DMS 273 treated with DMSO at 0.1 percent for 48 hours (cell line): ENCODE data around the gene COL21A1.
"Not testable (repeated sequence)": the region's sequence is repeated elsewhere in the genome, so short reads cannot be mapped to it uniquely, and the experiment has no call there.

ENCODE experiments used
- DNase-seq: peaks from one replicate; lab custom pipeline; 2025; lab: John Stamatoyannopoulos, UW

COL21A1 gene

DNA sequence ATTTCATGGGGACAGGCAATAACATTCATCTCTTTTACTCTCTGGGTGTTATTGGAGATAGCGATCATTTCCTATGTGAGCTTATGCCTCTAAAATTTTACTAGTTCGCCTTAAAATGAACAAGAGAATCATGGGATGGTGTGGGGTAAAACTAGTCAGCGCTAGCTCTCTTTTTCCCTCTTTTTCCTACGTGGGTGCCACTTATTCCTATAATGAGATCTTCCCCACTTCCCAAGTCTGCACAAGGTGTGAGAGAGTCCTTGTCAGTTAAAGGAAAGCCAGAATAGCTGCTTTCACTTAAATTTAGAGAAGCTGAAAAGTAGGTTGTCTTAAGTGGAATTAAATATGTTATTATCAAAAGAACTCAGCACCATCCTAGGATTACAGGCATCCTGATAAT lies 198.8 kb downstream of the COL21A1 start:
- no peak for DNase-seq

DNA sequence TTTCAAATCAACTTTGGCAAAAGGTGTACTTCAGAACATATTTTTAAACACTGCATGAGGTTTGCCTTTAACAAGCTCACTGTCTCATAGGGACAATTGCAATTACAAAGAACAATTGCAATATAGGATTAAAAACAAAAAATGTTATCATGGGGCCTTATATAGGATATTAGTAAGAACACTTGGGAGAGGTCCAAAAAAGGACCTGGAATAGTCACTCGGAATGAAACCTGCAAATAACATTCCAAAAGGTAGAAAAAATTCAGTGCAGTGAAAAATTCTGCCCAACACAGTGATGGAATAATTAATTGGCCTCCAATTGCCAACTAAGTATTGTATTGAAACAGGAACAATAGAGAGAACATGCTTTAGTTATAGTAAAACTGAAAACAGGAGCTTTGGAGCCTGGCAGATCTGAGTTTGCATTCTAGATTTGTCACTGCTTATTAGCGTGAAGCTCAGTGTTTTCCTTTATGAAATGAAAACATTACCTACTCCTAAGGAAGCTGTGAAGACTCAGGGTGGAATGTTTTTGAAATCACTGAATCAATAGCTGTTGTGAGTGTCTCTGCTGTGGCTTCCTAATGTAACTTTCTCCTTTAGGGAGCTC lies 199.3 kb downstream of the COL21A1 start:
- DNase-seq = no peak

DNA sequence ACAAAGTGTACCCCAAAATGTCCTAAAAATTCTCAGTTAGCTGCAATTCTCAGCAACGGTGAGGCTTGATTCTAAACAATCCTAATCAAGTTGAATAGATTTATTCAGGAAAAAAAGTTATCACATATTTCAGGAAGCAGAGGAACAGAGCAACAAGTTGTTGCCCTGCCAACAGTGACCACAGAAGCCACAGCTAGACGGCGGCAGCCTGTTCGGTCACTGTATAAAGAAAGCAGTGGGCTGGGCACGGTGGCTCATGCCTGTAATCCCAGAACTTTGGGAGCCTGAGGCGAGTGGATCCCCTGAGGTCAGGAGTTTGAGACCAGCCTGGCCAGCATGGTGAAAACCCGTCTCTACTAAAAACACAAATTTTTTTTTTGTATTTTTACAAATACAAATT lies 200.8 kb downstream of the COL21A1 start:
- no peak for DNase-seq

- no peak for DNase-seq
These were observed 203.6 kb downstream of the COL21A1 start for GRCh38 chr6:56043761-56044160.

DNA sequence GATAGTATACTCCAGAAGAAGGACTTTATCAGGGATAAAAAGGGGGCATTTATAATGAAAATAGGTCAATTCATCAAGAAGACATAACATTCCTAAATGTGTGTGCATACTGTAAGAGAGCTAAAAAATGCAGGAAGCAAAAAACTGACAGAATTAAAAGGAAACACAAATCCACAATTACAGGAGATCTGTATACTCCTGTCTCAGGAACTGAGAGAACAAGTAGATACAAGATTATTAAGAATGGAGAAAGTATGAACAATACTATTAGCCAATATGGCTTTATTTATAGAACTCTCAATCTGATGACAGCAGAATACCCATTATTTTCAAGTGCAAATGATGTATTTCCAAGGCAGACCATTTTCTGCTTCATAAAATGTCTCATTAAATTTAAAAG lies 204.3 kb downstream of the COL21A1 start:
- DNase-seq = no peak

DNA sequence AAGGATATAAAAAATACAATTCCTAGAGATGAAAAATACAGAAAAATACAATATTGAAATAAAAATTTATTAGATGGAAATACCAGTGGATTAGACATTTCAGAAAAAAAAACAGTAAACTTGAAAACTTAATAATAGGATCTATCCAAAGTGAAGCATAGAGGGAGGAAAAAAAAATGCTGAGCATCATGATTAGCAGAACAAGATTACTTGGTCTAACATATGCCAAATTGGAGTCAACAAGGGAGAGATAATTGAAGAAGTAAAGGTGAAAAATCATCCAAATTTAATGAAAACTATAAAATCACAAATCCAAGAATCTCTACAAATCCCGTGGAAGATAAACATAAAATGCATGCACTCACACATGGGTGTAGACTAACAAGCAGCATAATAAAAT lies 205.8 kb downstream of the COL21A1 start:
- DNase-seq = no peak

DNA sequence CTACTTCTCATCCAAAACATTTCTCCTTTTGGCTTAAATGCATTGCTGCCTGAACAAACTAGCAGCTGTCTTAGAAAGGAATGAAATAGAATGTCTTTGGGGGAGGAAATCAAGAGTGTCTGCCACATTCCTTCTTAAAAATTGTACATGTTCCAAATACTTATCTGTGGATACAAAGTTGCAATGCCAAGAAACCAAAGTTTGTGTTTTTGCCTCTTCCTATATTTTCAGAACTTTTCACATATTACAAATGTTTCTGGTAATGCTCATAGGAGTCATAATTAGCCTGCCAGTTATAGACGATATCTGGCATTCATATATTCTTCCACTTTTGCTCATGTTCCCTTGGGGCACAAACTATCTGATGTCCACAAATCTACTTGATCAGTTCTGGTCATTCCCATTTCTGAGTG lies 206.5 kb downstream of the COL21A1 start:
- no peak for DNase-seq

DNA sequence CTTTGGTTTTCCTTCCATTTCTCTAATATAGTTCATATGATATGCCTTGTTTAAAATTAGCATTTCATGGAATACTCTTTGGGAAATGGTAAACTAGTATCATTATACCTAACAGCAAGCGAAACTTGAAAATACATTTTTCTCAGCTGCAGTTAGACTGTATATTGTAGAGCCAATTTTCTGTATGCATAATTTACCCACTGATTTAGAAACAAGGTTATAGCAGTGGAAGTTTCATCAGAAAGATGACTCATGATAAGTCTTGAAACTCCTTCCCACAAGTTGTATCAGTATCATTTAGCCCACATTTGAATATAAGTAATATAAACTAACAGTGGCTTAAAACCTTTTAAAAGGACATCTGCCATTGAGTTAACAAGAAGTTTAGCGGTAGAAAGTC lies 207.2 kb downstream of the COL21A1 start:
- no peak for DNase-seq

- no peak for DNase-seq
These were observed 208.6 kb downstream of the COL21A1 start for GRCh38 chr6:56038764-56039163.

DNA sequence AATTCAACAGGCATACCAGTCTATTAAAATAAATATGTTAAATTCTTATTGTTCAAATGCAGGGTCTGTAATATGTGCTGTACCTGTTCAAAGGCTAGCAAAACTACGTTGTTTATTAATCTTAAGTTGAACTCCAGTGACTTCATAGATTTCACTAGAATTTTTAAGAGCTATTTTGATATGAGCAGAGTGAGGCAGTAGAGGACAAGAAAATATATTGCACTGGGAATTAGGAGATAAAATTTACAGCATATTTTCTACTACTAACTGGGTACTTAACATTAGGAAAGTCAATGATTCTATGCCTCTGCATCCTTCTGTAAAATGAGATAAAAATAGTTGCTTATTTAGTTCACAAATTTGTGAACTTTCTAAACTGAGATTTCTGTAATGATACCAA lies 209.8 kb downstream of the COL21A1 start:
- DNase-seq = no peak

- no peak for DNase-seq
These were observed 210.3 kb downstream of the COL21A1 start for GRCh38 chr6:56036916-56037600.

DNA sequence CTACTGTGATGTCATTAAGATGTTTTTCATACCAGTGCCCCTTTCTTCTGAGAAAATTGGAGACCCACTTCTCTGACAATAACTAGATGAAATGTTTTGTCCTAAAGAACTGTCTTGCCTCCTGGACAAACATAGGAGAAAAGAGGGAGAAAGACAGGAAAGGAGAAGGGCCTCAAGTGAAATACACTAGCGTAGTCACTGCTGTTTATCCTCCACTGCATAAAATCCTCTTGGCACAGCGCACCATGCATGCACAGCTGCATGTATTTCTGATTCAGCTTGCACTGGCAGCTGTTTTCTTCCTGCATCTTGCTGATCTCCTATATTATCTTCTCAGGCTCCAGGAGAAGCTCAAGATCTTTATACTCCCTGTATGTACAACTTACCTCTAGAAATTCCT lies 214.0 kb downstream of the COL21A1 start:
- DNase-seq = no peak

- no peak for DNase-seq
These were observed 214.6 kb downstream of the COL21A1 start for GRCh38 chr6:56032715-56033260.

DNA sequence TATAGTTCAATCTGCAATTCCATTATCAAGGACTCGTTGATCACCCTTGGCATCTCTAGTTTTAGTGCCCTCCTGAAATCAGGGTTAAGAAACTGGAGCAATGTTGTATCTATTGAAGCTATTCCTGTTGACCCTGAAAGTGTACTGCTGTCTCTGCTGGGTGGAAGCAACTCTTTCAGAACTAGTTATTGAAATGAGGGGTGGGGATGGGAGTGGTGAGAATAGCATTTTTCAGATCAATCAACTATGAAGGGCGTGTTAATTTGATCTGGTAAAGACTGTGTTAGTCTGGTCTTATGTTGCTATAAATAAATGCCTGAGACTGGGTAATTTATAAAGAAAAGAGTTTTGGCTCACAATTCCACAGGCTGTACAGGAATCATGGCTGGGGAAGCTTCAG lies 219.5 kb downstream of the COL21A1 start:
- DNase-seq = no peak

- no peak for DNase-seq
These were observed 220.8 kb downstream of the COL21A1 start for GRCh38 chr6:56026455-56027180.

DNA sequence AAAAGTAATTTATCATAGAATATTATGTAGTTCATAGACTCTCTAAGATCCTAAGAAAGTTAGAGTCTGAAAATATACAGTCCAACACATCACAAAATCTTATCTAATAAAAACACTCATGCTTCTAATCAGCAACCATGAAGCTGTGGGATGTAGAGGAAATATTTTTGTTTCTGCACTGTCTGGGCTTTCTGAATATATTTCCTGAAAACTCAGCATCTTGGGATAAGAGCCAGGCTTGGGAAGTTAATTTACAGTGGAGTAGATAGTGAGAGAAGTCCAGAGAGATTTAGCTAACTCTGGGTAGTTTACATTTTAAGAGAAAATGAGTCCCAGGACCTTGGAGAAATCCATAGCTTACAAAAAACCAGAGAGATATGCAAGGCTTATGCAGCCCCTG lies 221.6 kb downstream of the COL21A1 start:
- DNase-seq = no peak

DNA sequence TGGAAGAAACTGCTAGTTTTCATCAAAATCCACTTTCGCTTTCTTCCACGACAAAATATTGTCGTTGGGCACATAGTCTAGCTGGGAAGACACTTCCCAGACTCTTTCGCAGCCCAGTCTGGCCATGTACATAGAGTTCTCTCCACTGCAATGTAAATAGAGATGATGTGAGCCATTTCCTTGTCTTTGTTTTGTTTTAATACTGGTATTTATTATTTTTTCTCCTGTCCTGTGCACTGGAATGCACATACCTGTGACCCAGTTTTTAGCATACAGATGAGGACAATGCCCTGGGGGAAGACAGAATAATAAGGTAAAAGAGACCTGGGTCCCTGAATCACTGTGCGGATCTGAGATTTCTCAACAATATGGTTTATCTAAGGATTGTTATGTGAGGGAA lies 222.4 kb downstream of the COL21A1 start:
- no peak for DNase-seq

DNA sequence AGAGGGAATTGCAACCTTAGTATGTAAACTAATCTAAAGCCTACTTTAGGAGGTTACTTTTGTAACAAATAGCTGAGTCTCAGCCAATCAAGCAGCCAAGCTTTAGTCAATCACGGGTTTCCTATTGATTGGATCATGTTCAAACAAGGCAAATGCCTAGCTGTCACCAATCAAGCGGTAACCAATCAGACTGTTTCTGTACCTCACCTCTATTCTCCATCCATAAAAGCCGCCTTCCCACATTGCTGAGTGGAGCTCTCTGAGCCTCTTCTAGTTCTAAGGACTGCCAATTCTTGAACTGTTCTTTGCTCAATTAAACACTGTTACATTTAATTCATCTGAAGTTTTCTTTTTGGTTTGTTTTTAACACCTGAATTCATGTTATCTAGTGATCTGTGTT lies 223.6 kb downstream of the COL21A1 start:
- DNase-seq = no peak

GRCh38 chr6:56022678-56023077 lies 224.7 kb downstream of the COL21A1 start:
- no peak for DNase-seq

- no peak for DNase-seq
These were observed 225.4 kb downstream of the COL21A1 start for GRCh38 chr6:56021943-56022342.

DNA sequence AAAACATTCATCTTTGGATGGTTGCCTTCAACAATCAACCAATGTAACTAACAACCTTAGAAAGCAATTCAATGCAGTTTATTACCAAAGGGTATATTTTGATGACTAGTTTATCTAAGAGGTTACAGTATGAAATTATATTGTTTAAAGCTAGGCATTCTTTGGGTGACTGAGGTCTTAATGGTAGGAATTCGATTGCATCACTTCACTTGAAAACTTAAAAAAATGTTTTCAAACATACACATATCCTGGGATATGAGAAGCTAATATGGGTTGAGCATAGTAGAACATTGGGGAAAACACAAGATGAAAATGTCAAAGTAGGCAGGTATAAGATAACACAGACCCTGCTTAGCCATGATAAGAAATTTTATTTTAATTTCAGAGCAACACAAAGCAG lies 227.4 kb downstream of the COL21A1 start:
- DNase-seq = no peak

DNA sequence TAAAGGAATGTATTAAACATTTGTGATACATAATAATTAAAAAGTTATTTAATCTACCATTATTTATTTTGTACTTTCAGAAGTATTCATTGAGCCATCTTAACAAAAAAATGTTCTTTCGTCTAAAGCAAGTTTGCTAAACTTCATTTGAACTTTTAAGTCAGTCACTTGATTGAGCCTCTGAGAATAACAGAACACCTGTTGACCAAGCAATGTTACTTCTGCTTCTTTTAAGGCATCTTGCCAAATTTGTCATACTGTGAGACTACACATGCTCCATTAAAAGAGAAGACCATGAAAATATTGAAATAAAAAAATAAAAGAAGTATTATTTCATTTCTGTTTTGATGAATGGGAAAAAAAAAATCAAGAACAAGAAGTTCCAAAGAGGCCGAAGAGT lies 230.2 kb downstream of the COL21A1 start:
- no peak for DNase-seq

DNA sequence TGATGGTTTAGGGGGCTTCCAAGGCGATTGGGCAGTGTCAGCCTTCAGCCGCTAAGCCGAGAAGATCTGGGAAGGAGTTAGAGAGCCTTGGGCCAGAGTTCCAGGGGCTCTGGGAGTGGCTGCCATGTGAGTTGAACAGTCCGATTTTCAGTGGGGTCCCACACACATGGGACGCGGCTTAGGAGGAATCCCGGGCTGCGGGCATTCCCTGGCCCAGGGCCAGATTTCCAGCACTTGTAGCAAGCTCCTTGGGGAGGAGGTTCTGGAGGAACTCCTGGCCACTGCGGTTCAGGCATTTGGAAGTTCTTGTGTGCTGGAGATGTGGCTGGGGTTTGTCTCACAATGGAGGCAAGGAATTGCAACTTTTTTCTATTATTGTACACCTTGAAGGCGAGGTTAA lies 233.3 kb downstream of the COL21A1 start:
- DNase-seq = not testable (repeated sequence)
